Measurements from ENCODE around the gene ANK3.

GRCh38 chr10:60427709-60428386, 38.2 kb upstream of the ANK3 start:
- TF ChIP-seq CTCF (IDR thresholded peaks at IDR 0.05) (no peak), GABPB1 (CRISPR knock-in tag; IDR thresholded peaks at IDR 0.05) (no peak), ZNF317 (CRISPR knock-in tag; IDR thresholded peaks at IDR 0.05; ENCODE audit: borderline replicate concordance, low read depth) (no peak), FOXP1 (CRISPR knock-in tag; IDR thresholded peaks at IDR 0.05; ENCODE audit: borderline replicate concordance) (no peak), FOXJ3 (CRISPR knock-in tag; IDR thresholded peaks at IDR 0.05; ENCODE audit: borderline replicate concordance) (no peak), E2F5 (CRISPR knock-in tag; IDR thresholded peaks at IDR 0.05) (no peak), NR3C1 (CRISPR knock-in tag; conservative IDR thresholded peaks at IDR 0.05; ENCODE audit: low read depth) (no peak), KAT7 (CRISPR knock-in tag; IDR thresholded peaks at IDR 0.05; ENCODE audit: borderline replicate concordance) (no peak), ATF6 (CRISPR knock-in tag; IDR thresholded peaks at IDR 0.05) (no peak), NR2C2 (CRISPR knock-in tag; IDR thresholded peaks at IDR 0.05) (no peak), ZBTB21 (CRISPR knock-in tag; IDR thresholded peaks at IDR 0.05; ENCODE audit: borderline replicate concordance) (no peak), E2F1 (CRISPR knock-in tag; IDR thresholded peaks at IDR 0.05) (no peak), USF2 (CRISPR knock-in tag; IDR thresholded peaks at IDR 0.05) (no peak)

Data from WTC11 (cell line).